Measurements from ENCODE around the gene ZBTB21.

Gene ZBTB21

DNA sequence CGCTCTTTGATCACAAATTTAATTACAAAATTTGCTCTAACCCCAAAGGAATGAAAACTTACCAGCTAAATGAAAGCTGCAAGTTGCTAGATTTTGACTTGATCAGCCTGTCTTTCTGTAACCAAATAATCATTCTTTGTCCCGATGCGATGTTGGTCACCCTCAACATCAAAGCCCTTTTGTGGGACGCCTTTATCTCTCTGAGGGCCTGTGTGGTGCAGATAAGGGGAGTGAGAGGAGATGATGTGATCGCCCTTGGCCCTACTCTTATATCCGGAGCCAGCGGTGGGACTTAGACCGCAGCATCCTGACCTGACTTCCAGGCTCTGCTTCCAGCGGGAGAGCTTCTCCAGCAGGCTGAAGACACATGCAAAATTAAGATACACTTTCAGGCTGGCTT is 41.6 kb upstream of the ZBTB21 start:
- no peak for TF ChIP-seq POLR2AphosphoS5 (IDR thresholded peaks at IDR 0.05; ENCODE audit: low read depth, low read length)
- no peak for TF ChIP-seq SIN3A (IDR thresholded peaks at IDR 0.05; ENCODE audit: borderline replicate concordance, insufficient read depth, low read length)
- no peak for TF ChIP-seq FOXP2 (optimal IDR thresholded peaks at IDR 0.05; ENCODE audit: borderline replicate concordance, extremely low read depth, extremely low read length, insufficient read depth)
- TF ChIP-seq TAF1 (IDR thresholded peaks at IDR 0.05; ENCODE audit: borderline replicate concordance, insufficient read depth, low read length), result no peak
- TF ChIP-seq, protein P1, sequence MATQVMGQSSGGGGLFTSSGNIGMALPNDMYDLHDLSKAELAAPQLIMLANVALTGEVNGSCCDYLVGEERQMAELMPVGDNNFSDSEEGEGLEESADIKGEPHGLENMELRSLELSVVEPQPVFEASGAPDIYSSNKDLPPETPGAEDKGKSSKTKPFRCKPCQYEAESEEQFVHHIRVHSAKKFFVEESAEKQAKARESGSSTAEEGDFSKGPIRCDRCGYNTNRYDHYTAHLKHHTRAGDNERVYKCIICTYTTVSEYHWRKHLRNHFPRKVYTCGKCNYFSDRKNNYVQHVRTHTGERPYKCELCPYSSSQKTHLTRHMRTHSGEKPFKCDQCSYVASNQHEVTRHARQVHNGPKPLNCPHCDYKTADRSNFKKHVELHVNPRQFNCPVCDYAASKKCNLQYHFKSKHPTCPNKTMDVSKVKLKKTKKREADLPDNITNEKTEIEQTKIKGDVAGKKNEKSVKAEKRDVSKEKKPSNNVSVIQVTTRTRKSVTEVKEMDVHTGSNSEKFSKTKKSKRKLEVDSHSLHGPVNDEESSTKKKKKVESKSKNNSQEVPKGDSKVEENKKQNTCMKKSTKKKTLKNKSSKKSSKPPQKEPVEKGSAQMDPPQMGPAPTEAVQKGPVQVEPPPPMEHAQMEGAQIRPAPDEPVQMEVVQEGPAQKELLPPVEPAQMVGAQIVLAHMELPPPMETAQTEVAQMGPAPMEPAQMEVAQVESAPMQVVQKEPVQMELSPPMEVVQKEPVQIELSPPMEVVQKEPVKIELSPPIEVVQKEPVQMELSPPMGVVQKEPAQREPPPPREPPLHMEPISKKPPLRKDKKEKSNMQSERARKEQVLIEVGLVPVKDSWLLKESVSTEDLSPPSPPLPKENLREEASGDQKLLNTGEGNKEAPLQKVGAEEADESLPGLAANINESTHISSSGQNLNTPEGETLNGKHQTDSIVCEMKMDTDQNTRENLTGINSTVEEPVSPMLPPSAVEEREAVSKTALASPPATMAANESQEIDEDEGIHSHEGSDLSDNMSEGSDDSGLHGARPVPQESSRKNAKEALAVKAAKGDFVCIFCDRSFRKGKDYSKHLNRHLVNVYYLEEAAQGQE (IDR thresholded peaks at IDR 0.05; ENCODE audit: insufficient read depth in 1 of 2, low read depth in 2 of 2, low read length in 2 of 2), result no peak

DNA sequence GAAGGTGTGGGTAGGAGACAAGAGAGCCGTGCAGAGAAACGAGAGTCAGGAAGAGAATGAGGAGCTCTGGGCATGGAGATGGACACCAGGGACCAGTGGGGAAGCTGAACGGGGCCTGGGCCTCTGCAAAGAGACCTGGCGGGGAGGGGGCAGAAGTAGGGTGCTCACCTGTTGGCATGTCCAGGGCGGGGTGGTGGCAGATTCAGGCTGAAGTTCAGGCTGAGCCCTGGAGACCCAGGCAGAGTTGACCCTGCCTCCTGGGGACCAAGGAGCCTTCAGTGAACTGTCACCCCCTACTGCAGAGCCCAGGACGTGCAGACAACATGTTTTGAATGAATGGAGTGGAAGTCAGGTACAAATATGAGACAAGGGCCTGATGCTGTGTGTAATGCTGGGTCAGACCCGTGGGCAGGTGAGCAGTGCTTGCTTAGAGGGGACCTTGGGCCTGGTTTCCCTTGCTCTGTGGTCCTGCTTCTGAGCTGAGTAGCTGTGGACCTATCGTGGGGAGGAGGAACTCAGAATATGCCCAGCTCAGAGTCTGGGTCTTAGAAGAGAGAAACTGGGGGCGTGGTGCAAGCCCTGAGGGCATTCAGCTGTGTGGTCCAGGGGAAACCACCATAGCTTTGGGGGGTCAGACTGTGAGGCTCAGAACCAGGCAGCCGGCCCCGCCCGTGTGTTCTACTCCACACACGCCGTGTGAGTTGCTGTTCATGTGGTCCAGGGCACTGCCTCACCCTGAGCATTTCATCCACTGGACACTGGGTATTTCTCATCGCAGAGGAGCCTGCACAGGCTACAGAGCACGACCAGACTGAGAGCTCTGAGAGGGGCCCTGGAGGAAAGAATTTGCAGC is 39.6 kb upstream of the ZBTB21 start:
- TF ChIP-seq SIN3A (IDR thresholded peaks at IDR 0.05; ENCODE audit: borderline replicate concordance, insufficient read depth, low read length), result no peak
- TF ChIP-seq TAF1 (IDR thresholded peaks at IDR 0.05; ENCODE audit: borderline replicate concordance, insufficient read depth, low read length), result no peak
- TF ChIP-seq, protein P1 (IDR thresholded peaks at IDR 0.05; ENCODE audit: insufficient read depth in 1 of 2, low read depth in 2 of 2, low read length in 2 of 2), result no peak
- TF ChIP-seq POLR2AphosphoS5 (IDR thresholded peaks at IDR 0.05; ENCODE audit: low read depth, low read length), result no peak
- no peak for TF ChIP-seq FOXP2 (optimal IDR thresholded peaks at IDR 0.05; ENCODE audit: borderline replicate concordance, extremely low read depth, extremely low read length, insufficient read depth)

DNA sequence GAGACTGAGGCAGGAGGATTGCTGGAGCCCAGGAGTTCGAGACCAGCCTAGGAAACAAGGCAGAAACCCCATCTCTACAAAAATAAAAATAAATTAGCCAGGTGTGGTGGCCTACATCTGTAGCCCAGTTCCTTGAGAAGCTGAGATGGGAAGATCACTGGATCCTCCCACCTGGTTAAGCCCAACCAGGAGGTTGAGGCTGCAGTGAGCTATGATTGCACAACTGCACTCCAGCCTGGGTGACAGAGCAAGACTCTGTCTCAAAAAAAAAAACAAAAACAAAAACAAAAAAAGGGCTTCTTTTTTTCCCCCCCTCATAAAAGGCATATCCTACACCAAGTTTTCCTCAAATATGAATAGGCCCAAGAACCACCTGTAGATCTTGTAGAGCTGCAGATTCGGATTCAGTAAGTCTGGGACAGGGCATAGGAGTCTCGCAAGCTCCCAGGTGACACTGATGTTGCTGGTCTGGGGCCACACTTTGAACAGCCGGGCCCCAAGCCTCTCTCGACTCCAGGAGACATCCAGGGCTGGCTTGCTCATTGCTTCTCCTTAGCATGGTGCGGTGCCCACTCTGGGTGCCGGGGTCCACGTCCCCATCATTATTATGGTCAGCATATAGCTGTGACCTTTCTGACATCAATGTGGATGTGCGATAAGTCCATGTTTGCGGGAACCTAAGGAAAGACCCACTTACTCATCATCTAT is 38.9 kb upstream of the ZBTB21 start:
- TF ChIP-seq FOXP2 (optimal IDR thresholded peaks at IDR 0.05; ENCODE audit: borderline replicate concordance, extremely low read depth, extremely low read length, insufficient read depth) (no peak), TAF1 (IDR thresholded peaks at IDR 0.05; ENCODE audit: borderline replicate concordance, insufficient read depth, low read length) (no peak), POLR2AphosphoS5 (IDR thresholded peaks at IDR 0.05; ENCODE audit: low read depth, low read length) (no peak)
- TF ChIP-seq, protein P1 (IDR thresholded peaks at IDR 0.05; ENCODE audit: insufficient read depth in 1 of 2, low read depth in 2 of 2, low read length in 2 of 2), result no peak

DNA sequence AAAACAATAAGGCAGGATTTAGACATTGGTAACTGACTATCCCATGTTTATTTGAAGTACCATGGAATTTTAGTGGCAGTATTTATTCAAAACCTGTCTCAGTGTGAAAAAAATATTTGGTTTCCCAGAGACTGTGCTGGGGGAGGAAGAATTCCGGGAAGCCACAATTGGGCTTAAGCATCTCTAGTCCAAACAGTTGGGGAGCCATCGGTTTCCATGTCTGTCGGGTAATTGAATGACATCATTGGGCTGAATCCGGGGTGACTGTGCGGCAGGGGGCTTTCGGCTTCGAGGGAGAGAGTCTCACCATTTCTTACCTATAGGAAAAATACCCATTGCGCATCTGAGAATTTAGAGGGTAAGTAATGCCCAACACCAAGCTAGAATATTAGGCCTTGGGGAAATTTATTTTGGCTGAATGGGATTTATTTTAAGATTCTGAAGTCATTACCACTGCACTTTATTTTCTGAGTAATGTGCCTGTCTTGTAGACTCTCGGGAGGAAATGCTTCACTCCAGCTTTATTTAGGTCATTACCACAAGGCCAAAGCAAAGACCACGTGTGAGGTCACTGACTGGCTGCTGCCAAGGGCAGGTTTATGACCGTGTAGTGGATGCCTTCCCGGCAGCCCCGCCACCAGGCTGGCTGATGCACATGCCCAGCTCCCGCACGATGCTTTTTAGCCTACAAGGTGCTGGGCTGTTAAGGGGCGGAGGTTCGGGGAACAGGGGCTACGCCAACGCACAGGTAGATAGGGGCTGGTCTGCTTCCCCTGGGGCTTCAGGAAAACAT is 37.9 kb upstream of the ZBTB21 start:
- TF ChIP-seq TAF1 (IDR thresholded peaks at IDR 0.05; ENCODE audit: borderline replicate concordance, insufficient read depth, low read length) (no peak), FOXP2 (optimal IDR thresholded peaks at IDR 0.05; ENCODE audit: borderline replicate concordance, extremely low read depth, extremely low read length, insufficient read depth) (no peak), SIN3A (IDR thresholded peaks at IDR 0.05; ENCODE audit: borderline replicate concordance, insufficient read depth, low read length) (no peak), POLR2AphosphoS5 (IDR thresholded peaks at IDR 0.05; ENCODE audit: low read depth, low read length) (no peak)
- TF ChIP-seq, protein P1 (IDR thresholded peaks at IDR 0.05; ENCODE audit: insufficient read depth in 1 of 2, low read depth in 2 of 2, low read length in 2 of 2), result no peak

All from PFSK-1 (cell line).